HepG2 (cell line): ENCODE measurements around the gene ZFYVE26. TPM values are rescaled to one million over a fixed set of nuclear protein-coding genes. Genes with fewer than 3 reads are reported as not detected.

Experiments
- ATAC-seq: fragments of 200-7000 bp; cut with Tn5 transposase; 3 replicates; pipeline ENCODE4 v1.9.1; 2020; ENCODE audit warnings: mild to moderate bottlenecking, moderate library complexity
- BruUV-seq: library from RNA; stranded (reverse); fragments of 400-500 nt; replicated peaks from 2 replicates; lab custom pipeline; 2021; lab: Mats Ljungman, UMichigan
- CTCF ChIA-PET: fragments of 300-600 bp; formaldehyde crosslinking; extraction: SDS; loops from one replicate; lab custom pipeline; 2021; ENCODE audit warnings: low total read pairs, inconsistent platforms, low intra/inter-chr PET ratio; lab: Yijun Ruan, JAX
- POLR2A ChIA-PET: fragments of 350-600 bp; sonication (Branson Sonifier 250); formaldehyde crosslinking; loops from one replicate; lab custom pipeline; 2020; ENCODE audit warnings: antibody characterized with exemption, inconsistent platforms; lab: Yijun Ruan, JAX
- DNase-seq: peaks from one replicate; pipeline ENCODE4 v3.0.0-alpha.2; 2015; ENCODE audit warnings: low spot score
- FAIRE-seq: peaks from 3 replicates; lab custom pipeline; 2011; peaks lifted over from hg19 to GRCh38; lab: Jason Lieb, UNC
- H2AFZ ChIP-seq: one replicate; pipeline ENCODE4 v1.6.1; 2011; ENCODE audit warnings: low read length, inconsistent platforms
- H3K27ac ChIP-seq: fragments of 300-600 bp; 3 replicates; pipeline ENCODE4 v1.8.0; 2011; ENCODE audit warnings: mixed run types, mild to moderate bottlenecking, mixed read lengths, low read length, inconsistent platforms; ENCODE audit not compliant: insufficient read depth; ENCODE audit errors: extremely low read length
- H3K27me3 ChIP-seq, 2 experiments: fragments of 200-600 bp in 1 of 2; 2 replicates in 1 of 2; 3 replicates in 1 of 2; pipeline versions ENCODE4 v1.6.0 to v1.8.0; 2011; ENCODE audit warnings: low read length in 2 of 2, mild to moderate bottlenecking in 2 of 2, moderate library complexity in 2 of 2, inconsistent platforms in 1 of 2; ENCODE audit not compliant: insufficient read depth in 2 of 2, control insufficient read depth in 1 of 2
- H3K36me3 ChIP-seq, 2 experiments: fragments of 200-600 bp in 1 of 2; replicated peaks in 1 of 2; 2 replicates in 1 of 2; 3 replicates in 1 of 2; pipeline versions ENCODE4 v1.5.1 to v1.8.0; 2011; ENCODE audit warnings: low read length in 2 of 2, inconsistent platforms in 1 of 2; ENCODE audit not compliant: insufficient read depth in 2 of 2, control insufficient read depth in 1 of 2
- H3K4me1 ChIP-seq: 2 replicates; pipeline ENCODE4 v1.5.1; 2012; ENCODE audit warnings: low read length, inconsistent platforms; ENCODE audit not compliant: insufficient read depth
- H3K4me2 ChIP-seq: 2 replicates; pipeline ENCODE4 v1.6.0; 2011; ENCODE audit warnings: low read depth, low read length, inconsistent platforms
- H3K4me3 ChIP-seq, 3 experiments: fragments of 200-600 bp in 1 of 3; sonication (generic), shearing (Covaris generic) in 1 of 3; replicated peaks in 1 of 3; 2 replicates each; pipeline ENCODE4 v1.5.1; 2011 to 2016; ENCODE audit warnings: low read length in 3 of 3, inconsistent platforms in 2 of 3, low read depth in 2 of 3, mild to moderate bottlenecking in 2 of 3, control low read depth in 1 of 3, mixed read lengths in 1 of 3; ENCODE audit not compliant: insufficient read depth in 1 of 3
- H3K79me2 ChIP-seq: one replicate; pipeline ENCODE4 v1.6.1; 2011; ENCODE audit warnings: low read length, inconsistent platforms; ENCODE audit not compliant: insufficient read depth
- H3K9ac ChIP-seq: 2 replicates; pipeline ENCODE4 v1.6.0; 2011; ENCODE audit warnings: mild to moderate bottlenecking, low read depth, low read length, inconsistent platforms; ENCODE audit not compliant: insufficient read depth
- H3K9me3 ChIP-seq: 2 replicates; pipeline ENCODE4 v1.5.1; 2012; ENCODE audit warnings: mild to moderate bottlenecking, low read length
- H4K20me1 ChIP-seq: 2 replicates; pipeline ENCODE4 v1.6.0; 2011; ENCODE audit warnings: inconsistent platforms, mild to moderate bottlenecking, low read length, moderate library complexity; ENCODE audit not compliant: insufficient read depth
- TRAFD1 ChIP-seq: sonication (generic); formaldehyde crosslinking; IDR thresholded peaks from 2 replicates; pipeline ENCODE4 v1.5.1; 2020; ENCODE audit warnings: missing genetic modification reagents, mild to moderate bottlenecking, borderline replicate concordance
- ZNF784 ChIP-seq: sonication (generic); formaldehyde crosslinking; IDR thresholded peaks from 2 replicates; pipeline ENCODE4 v1.5.1; 2020; ENCODE audit warnings: missing genetic modification reagents, mild to moderate bottlenecking, borderline replicate concordance
- ZNF788 ChIP-seq: sonication (generic); formaldehyde crosslinking; IDR thresholded peaks from 2 replicates; pipeline ENCODE4 v1.5.0; 2020; ENCODE audit warnings: mild to moderate bottlenecking, missing genetic modification reagents, borderline replicate concordance
- WGBS: methylation state at CpG from one replicate; pipeline ENCODE4 v1.1.6; 2017; ENCODE audit warnings: low lambda C conversion rate; 5-methylcytosine and 5-hydroxymethylcytosine counted together
- in situ Hi-C: cut with HindIII; loops from 2 replicates; pipeline ENCODE4 v1.10.0; 2017; ENCODE audit warnings: low pct_unique_long_range_greater_than_20kb; ENCODE audit not compliant: extremely low pct_ligation_motif_present
- intact Hi-C: fragments of 100-400 bp; cut with micrococcal nuclease; formaldehyde crosslinking; loops from one replicate; pipeline ENCODE4 v1.10.0; 2022; ENCODE audit not compliant: unreplicated experiment
- polyA plus RNA-seq, 8 experiments: library from polyadenylated mRNA; depleted of rRNA in 3 of 8; stranded (reverse) in 7 of 8; unstranded in 1 of 8; fragments of >200 nt; fragmentation: Illumina TruSeq in 4 of 8; extraction: Trizol in 4 of 8; gene quantifications; 2 replicates each; pipeline versions ENCODE4 v1.2.1 to v1.2.3, GENCODE V29; 2011 to 2016; ENCODE audit warnings: low read depth in 4 of 8, missing spikeins in 1 of 8, mixed read lengths in 1 of 8; ENCODE audit not compliant: insufficient read depth in 1 of 8
- total RNA-seq, 5 experiments: library from RNA; depleted of rRNA; stranded (reverse); fragments of >200 nt; fragmentation: Illumina TruSeq; extraction: Trizol; gene quantifications; 2 replicates each; pipeline ENCODE4 v1.2.3, GENCODE V29; 2016; ENCODE audit warnings: low read depth in 1 of 5
- TF ChIP-seq, protein P1 (sequence below): sonication (generic); formaldehyde crosslinking; IDR thresholded peaks from 2 replicates; pipeline ENCODE4 v1.5.1; 2020; ENCODE audit warnings: mild to moderate bottlenecking, moderate library complexity, missing genetic modification reagents

ZFYVE26 gene
- total and polyA plus RNA-seq, 2 of the 13 experiments (the other 11 are each of a cell fraction or from before 2014, with no cell fraction given): 13.6 to 16.4 TPM

GRCh38 chr14:67776653-67777322 lies 39.6 kb downstream of the ZFYVE26 start:
- Histone ChIP-seq H3K4me3 (no peak overlapping the region), H3K79me2 (no peaks in the 10 kb centered on the region), H3K27me3 (no peaks in the 10 kb centered on the region), H2AFZ (no peak overlapping the region), H3K4me1 (no peaks in the 10 kb centered on the region), H3K27ac (no peak overlapping the region), H3K36me3 (peaks cover 32 to 82% of the 10 kb centered on the region in 2 experiments), H4K20me1 (no peaks in the 10 kb centered on the region), H3K9me3 (no peaks in the 10 kb centered on the region), H3K9ac (no peak overlapping the region), H3K4me2 (no peak overlapping the region)
- no TSS peak for BruUV-seq
- TF ChIP-seq ZNF788 (CRISPR knock-in tag): no peak
- TF ChIP-seq TRAFD1 (CRISPR knock-in tag): no peak
- TF ChIP-seq, protein P1, sequence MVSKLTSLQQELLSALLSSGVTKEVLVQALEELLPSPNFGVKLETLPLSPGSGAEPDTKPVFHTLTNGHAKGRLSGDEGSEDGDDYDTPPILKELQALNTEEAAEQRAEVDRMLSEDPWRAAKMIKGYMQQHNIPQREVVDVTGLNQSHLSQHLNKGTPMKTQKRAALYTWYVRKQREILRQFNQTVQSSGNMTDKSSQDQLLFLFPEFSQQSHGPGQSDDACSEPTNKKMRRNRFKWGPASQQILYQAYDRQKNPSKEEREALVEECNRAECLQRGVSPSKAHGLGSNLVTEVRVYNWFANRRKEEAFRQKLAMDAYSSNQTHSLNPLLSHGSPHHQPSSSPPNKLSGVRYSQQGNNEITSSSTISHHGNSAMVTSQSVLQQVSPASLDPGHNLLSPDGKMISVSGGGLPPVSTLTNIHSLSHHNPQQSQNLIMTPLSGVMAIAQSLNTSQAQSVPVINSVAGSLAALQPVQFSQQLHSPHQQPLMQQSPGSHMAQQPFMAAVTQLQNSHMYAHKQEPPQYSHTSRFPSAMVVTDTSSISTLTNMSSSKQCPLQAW (CRISPR knock-in tag): no peak
- TF ChIP-seq ZNF784: no peak
- ATAC-seq (no peak), DNase-seq (no peak), FAIRE-seq (no peak)
- POLR2A ChIA-PET: no interaction called here
- intact Hi-C loops (no loop called here), in situ Hi-C loops (no loop called here)
- 69% methylated on average over 4 of the region's 4 CpGs for WGBS
- CTCF ChIA-PET: no interaction called here
